Activated T-helper 17 cell treated with anti-CD3 and anti-CD28 coated beads, Interleukin-2, amount 50 U/mL, for 72 hours (primary cell): ENCODE data around the gene INPP5E. TPM values are rescaled to one million over a fixed set of nuclear protein-coding genes. Genes with fewer than 3 reads are reported as not detected.
"Not testable (repeated sequence)": the region's sequence is repeated elsewhere in the genome, so short reads cannot be mapped to it uniquely, and the experiment has no call there.

Source experiments
- ATAC-seq: fragments of 150-1000 bp; cut with Tn5 transposase; replicated peaks from 2 replicates; pipeline ENCODE4 v1.10.0; 2021; ENCODE audit warnings: mild to moderate bottlenecking, moderate library complexity
- H3K27ac Mint-ChIP-seq: one replicate; pipeline ENCODE4 v1.8.0; 2022; ENCODE audit warnings: mixed read lengths
- H3K27me3 Mint-ChIP-seq: one replicate; pipeline ENCODE4 v1.8.0; 2022; ENCODE audit warnings: mixed read lengths
- H3K36me3 Mint-ChIP-seq: one replicate; pipeline ENCODE4 v1.8.0; 2022; ENCODE audit warnings: low read depth, mild to moderate bottlenecking, mixed read lengths
- H3K4me1 Mint-ChIP-seq: one replicate; pipeline ENCODE4 v1.8.0; 2022; ENCODE audit warnings: mixed read lengths
- H3K4me3 Mint-ChIP-seq: one replicate; pipeline ENCODE4 v1.8.0; 2022; ENCODE audit warnings: mild to moderate bottlenecking, mixed read lengths
- H3K9me3 Mint-ChIP-seq: one replicate; pipeline ENCODE4 v1.8.0; 2022; ENCODE audit warnings: mixed read lengths
- total RNA-seq, 2 donors: library from RNA; stranded (reverse); gene quantifications; one replicate each; pipeline ENCODE4 v1.2.3, GENCODE V29; 2022

INPP5E gene
- total RNA-seq, 2 donors from 2014 or later, result 14.2 to 18.2 TPM

DNA sequence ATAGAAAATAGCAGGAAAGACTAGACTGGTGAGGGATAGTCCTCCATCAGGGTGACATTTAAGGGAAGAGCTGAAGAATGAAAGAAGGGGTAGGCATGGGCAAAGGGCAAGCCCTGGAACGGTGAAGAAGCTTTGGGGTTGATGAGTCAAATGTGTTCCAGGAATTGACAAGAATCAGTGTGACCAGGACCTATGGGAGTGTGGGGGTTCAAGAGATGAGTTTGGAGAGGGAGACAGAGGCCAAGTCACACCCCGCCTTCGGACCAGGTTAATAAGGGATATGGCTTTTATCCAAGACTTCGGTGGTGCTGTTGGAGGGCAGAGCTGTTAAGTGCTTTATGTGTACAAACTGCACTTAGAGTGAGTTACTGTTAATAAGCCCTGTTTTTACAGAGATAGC lies 28.3 kb downstream of the INPP5E start:
- Mint-ChIP-seq H3K36me3 (peaks cover 95% of the 10 kb centered on the region), H3K27me3 (no peaks in the 10 kb centered on the region), H3K4me3 (peak overlapping the region; percentile 89), H3K4me1 (peaks cover 26% of the 10 kb centered on the region), H3K9me3 (no peaks in the 10 kb centered on the region), H3K27ac (peak overlapping the region; percentile 81)
- peak; percentile 18 for ATAC-seq

DNA sequence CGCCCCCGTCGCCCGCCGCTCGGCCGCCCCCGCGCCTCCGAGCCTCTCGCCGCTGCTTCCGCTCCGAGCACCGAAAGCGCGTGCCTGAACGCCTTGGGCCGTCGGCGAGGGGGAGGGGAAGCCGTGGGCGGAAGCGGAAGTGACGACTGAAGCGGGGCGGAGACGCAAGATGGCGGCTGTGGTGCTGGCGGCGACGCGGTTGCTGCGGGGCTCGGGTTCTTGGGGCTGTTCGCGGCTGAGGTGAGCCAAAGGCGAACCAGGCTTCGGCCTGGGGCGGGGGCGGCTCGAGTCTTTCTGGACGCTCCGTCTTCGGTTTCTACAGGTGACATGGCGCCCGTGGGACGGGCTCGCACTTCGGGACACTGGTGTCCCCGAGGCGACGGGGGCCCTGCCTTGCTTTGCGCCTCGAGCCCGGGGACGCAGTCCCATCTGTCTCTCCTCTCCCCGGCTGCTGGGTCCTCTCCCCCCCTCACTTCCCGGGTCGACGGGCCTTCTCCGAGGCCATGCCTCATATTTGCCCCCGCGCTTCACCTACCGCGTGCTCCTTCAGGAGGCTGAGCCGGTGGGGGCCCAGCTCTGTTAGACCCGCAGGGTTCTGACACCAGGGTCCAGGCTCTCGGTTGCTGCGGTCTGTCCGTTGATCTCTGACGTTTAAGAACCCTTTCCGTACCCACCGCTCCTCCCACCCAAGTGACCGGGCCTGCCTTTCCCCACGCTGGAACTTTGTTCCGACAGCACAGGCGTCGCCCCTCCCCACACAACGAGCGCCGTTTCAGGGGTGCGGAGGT lies 29.0 kb downstream of the INPP5E start, which contains the start of the genes ENTR1 and PMPCA:
TSS of gene ENTR1 (minus strand) at position 115 of the 788 bp plus-strand sequence. CDS start 217 bp downstream, outside the sequence.
TSS of gene PMPCA (plus strand) at position 159 of the 788 bp plus-strand sequence. CDS start at position 170, 11 bp downstream.
- H3K9me3 Mint-ChIP-seq, result no peaks in the 10 kb centered on the region
- H3K36me3 Mint-ChIP-seq, result peaks cover 93% of the 10 kb centered on the region
- peak within 1 kb of the TSS; percentile 81 for H3K27ac Mint-ChIP-seq
- H3K4me1 Mint-ChIP-seq, result peaks cover 26% of the 10 kb centered on the region
- H3K4me3 Mint-ChIP-seq, result peak within 1 kb of the TSS; percentile 89
- no peaks in the 10 kb centered on the region for H3K27me3 Mint-ChIP-seq
- peak; percentile 79 for ATAC-seq

DNA sequence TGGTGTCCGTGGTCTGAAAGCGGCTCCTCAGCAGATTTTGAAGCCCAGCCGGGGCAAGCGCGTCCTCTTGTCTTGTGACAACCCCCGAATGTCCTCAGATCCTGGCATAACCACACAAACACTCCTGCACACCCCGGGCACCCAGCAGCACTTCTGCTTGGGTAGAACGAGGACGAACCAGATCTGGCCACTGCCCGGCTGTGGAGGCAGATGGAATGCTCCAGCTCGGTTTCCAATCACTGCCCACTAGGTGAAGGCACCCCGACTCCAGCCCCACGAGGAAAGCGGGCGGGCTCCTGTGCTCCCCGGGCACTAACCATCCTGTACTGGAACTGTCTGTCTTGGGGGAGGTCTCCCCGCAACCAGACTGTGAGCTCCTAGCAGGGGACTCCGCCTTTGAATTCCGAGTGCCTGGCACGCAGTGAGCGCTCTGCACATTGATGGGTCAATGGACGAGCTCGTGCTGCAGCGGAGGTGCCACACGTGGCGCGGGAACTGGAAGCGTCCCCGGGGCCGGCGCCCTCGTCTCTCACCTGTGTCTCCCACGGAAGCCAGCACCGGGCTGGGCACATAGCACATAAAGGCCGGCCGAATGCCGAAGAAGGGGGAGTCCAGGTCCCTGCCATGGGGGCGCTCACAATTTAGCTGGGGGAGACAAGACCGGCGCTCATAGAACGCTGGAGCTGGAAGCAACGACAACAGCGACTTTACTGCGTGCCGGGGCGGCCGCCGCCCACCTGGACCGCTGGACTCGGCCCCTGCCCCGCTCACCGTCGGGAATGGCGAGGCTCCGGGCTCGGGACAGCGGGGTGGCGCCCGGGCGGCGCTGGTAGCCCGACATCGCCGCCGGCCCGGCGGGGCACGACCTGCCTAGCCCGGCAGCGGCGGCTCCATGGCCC lies 29.8 kb downstream of the INPP5E start:
- no peaks in the 10 kb centered on the region for H3K27me3 Mint-ChIP-seq
- ATAC-seq, result peak; percentile 48
- H3K27ac Mint-ChIP-seq, result peak overlapping the region; percentile 81
- H3K36me3 Mint-ChIP-seq, result peaks cover 96% of the 10 kb centered on the region
- H3K9me3 Mint-ChIP-seq, result no peaks in the 10 kb centered on the region
- peaks cover 31% of the 10 kb centered on the region for H3K4me1 Mint-ChIP-seq
- H3K4me3 Mint-ChIP-seq, result peak overlapping the region; percentile 89

DNA sequence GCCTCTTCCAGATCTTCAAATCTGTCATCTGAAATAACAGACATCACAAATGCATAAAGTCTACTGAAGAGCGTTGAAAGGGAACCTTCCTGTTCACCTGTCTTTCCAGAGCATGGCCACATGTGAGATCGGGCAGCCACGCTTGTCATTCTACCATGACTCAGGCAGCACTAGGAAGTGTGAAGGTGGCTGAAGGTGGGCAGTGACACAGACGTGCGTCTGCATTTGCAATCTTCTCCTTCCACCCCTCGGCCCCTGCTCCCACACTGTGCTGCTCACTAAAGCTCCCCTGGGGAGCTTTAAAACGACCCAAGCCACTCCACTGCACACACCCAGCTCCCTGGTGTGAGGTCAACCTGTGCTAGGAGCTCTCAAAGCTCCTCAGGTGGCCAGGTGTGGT lies 31.7 kb downstream of the INPP5E start:
- Mint-ChIP-seq H3K4me1 (peaks cover 33% of the 10 kb centered on the region), H3K36me3 (peaks cover 94% of the 10 kb centered on the region), H3K27ac (peak overlapping the region; percentile 73), H3K4me3 (peak overlapping the region; percentile 89), H3K27me3 (no peaks in the 10 kb centered on the region), H3K9me3 (no peaks in the 10 kb centered on the region)
- no peak for ATAC-seq

DNA sequence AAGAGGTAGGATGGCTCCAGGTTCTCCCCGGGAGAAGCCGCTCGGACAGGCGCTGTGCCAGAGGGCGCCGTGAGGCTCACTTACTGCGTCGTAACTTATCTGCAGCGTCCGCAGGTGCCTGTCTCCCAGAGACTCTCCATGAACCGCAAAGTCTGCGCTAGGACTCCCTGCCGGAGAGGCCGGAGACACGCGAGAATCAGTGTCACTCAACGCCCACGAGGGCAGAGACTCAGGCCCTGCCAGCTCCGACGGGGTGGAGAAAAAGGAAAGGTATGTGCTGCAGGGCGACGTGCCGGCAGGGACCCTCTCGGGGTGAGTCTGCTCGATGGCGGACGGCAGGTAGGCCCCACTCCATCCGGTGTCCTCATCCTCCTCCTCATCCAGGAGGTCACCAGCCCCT lies 32.6 kb downstream of the INPP5E start:
- ATAC-seq, H3K27me3 Mint-ChIP-seq, H3K27ac Mint-ChIP-seq, H3K9me3 Mint-ChIP-seq, H3K4me3 Mint-ChIP-seq: not testable (repeated sequence)
- Mint-ChIP-seq H3K36me3 (peaks cover 92% of the 10 kb centered on the region), H3K4me1 (peaks cover 33% of the 10 kb centered on the region)

DNA sequence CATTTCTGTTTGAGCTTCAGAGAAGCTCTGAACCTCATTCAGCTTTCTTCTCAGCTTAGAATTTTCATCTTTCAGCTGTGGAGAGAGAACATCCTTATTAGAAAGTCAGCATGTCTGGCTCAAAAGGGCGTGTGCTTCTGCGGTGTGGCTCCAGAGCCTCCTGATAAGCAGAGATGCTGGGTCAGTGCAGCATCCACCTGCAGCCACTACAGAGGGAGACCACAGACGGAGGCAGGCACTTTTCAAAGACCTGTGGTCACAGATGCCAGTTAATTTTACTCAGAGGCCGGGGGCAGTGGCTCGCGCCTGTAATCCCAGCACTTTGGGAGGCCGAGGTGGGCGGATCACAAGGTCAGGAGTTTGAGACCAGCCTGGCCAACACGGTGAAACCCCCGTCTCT lies 33.7 kb downstream of the INPP5E start:
- H3K27ac Mint-ChIP-seq, result peak overlapping the region; percentile 88
- ATAC-seq, H3K27me3 Mint-ChIP-seq: not testable (repeated sequence)

DNA sequence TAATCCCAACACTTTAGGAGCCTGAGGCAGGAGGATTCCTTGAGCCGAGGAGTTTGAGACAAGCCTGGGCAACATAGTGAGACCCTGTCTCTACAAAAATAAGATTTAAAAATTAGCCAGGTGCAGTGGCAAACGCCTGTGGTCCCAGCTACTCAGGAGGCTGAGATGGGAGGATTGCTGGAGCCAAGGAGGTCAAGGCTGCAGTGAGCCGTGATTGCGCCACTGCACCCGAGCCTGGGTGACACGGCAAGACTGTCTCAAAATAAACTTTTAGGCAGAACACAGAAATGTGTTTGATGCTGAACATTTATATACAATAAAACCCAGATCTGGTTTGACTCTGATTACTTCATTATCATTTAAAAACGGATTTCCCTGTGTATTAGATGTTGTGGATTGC lies 34.2 kb downstream of the INPP5E start:
- ATAC-seq, result no peak
- Mint-ChIP-seq H3K36me3 (peaks cover 87% of the 10 kb centered on the region), H3K27me3 (no peaks in the 10 kb centered on the region), H3K4me3 (peak overlapping the region; percentile 86), H3K9me3 (no peaks in the 10 kb centered on the region), H3K27ac (peak overlapping the region; percentile 88), H3K4me1 (peaks cover 26% of the 10 kb centered on the region)

More for the DNA sequence above, 33.7 kb downstream of the INPP5E start:
- H3K9me3 Mint-ChIP-seq, result not testable (repeated sequence)
- Mint-ChIP-seq H3K36me3 (peaks cover 91% of the 10 kb centered on the region), H3K4me3 (peak overlapping the region; percentile 86), H3K4me1 (peaks cover 26% of the 10 kb centered on the region)

DNA sequence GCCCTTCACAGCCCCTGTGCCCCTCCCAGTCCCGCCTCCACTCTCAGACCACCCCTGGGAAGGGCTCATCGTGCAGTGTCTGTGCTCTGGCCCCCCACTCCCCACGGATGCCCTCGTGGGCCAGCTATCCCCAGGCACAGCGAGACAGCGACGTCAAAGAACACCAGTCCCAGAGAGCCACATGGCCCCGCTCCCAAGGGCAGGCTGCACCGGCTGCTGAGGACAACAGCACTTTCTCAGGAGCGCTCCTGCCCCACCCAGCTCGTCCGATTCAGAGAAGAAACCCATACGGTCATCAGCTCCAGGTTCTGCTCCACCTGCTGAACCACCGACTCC lies 34.9 kb downstream of the INPP5E start:
- peak; percentile 1 for ATAC-seq
- peak overlapping the region; percentile 88 for H3K27ac Mint-ChIP-seq
- no peaks in the 10 kb centered on the region for H3K27me3 Mint-ChIP-seq
- peak overlapping the region; percentile 86 for H3K4me3 Mint-ChIP-seq
- peaks cover 26% of the 10 kb centered on the region for H3K4me1 Mint-ChIP-seq
- H3K36me3 Mint-ChIP-seq, result peaks cover 82% of the 10 kb centered on the region
- H3K9me3 Mint-ChIP-seq, result no peaks in the 10 kb centered on the region

DNA sequence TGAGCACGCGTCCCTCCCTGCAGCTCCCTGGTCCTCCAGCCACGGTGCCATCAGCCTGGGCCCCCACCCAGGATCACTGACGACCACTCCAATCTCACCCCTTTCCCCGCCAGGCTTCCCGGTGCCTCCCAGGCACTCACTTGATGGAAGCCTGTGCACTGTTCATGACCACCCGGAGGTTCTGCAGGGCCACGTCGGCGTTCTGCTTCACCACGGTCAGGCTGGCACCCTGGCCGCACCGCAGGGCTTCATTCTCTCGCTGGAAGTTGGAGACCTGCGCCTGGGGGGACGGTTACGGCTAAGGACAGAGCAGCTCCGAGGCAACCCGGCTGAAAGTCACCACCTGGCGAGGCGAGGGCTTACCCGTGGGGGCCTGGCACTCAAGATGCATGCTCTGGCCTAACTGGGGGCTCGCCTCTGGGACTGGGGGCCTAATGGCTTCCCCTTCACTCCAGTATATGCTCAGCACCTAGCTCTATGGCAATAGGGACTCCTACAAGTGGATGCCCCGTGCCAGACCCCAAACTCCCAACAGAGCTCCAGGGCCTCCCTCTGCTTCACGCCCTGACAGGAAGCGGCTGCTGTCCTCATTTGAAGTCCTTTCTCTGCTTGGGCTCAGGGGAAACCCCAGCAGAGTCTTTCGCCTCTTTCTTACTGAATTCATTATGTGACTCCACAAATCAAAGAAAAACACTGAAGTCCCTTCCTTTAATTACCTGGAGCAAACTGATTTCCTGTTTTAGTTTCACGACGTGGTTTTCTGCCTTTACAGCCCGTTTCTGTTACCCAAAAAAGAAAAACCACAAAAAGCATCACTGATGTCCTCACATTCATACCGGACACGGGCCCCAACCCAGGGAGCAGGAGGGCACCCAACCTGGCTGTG lies 35.5 kb downstream of the INPP5E start:
- peaks cover 28% of the 10 kb centered on the region for H3K4me1 Mint-ChIP-seq
- peak overlapping the region; percentile 86 for H3K4me3 Mint-ChIP-seq
- H3K27ac Mint-ChIP-seq, result peak overlapping the region; percentile 88
- H3K9me3 Mint-ChIP-seq, result no peaks in the 10 kb centered on the region
- ATAC-seq, result peak; percentile 63
- H3K27me3 Mint-ChIP-seq, result no peaks in the 10 kb centered on the region
- H3K36me3 Mint-ChIP-seq, result peaks cover 78% of the 10 kb centered on the region

DNA sequence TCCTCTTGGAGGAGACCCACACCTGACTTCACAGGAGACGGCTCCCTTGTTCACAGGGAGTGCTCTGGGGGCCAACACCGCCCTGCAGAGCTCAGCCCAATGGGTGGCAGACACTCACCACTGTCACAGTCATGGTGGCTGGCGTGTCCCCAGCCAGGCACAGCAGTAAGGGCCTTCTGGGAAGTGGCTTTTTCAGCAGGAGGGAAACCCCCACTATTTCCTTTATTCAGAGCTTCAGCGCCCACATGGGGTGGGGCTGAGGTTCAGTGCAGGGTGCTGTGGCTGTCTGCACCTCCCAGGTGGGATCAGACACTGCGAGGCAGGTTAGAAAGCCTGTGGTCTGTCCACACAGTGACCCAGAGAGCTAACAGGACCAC lies 36.1 kb downstream of the INPP5E start:
- H3K4me1 Mint-ChIP-seq, result peaks cover 28% of the 10 kb centered on the region
- peak; percentile 80 for ATAC-seq
- peaks cover 78% of the 10 kb centered on the region for H3K36me3 Mint-ChIP-seq
- H3K27ac Mint-ChIP-seq, result peak overlapping the region; percentile 88
- H3K9me3 Mint-ChIP-seq, result no peaks in the 10 kb centered on the region
- peak overlapping the region; percentile 86 for H3K4me3 Mint-ChIP-seq
- H3K27me3 Mint-ChIP-seq, result no peaks in the 10 kb centered on the region

DNA sequence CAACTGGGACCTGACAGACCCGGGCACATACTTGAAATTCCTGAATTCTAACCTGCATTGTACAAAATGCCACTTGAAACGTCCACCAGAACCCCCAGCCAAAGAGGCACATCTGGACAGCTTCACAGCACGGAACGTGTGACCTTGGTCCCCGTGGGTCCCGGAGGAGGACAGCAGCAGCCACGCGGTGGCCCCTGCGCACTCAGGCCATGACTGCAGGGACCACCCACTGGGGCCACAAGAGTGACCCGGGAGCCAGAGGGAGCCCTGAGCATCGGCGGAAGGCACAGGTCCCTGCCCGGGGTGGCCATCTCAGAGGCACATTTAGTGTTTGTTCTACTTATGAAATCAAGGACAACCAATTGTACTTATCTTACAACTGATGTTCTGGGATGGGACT lies 37.6 kb downstream of the INPP5E start:
- Mint-ChIP-seq H3K27ac (peak overlapping the region; percentile 84), H3K27me3 (no peaks in the 10 kb centered on the region), H3K4me1 (peaks cover 24% of the 10 kb centered on the region), H3K9me3 (no peaks in the 10 kb centered on the region), H3K36me3 (peaks cover 78% of the 10 kb centered on the region), H3K4me3 (peak overlapping the region; percentile 88)
- no peak for ATAC-seq

DNA sequence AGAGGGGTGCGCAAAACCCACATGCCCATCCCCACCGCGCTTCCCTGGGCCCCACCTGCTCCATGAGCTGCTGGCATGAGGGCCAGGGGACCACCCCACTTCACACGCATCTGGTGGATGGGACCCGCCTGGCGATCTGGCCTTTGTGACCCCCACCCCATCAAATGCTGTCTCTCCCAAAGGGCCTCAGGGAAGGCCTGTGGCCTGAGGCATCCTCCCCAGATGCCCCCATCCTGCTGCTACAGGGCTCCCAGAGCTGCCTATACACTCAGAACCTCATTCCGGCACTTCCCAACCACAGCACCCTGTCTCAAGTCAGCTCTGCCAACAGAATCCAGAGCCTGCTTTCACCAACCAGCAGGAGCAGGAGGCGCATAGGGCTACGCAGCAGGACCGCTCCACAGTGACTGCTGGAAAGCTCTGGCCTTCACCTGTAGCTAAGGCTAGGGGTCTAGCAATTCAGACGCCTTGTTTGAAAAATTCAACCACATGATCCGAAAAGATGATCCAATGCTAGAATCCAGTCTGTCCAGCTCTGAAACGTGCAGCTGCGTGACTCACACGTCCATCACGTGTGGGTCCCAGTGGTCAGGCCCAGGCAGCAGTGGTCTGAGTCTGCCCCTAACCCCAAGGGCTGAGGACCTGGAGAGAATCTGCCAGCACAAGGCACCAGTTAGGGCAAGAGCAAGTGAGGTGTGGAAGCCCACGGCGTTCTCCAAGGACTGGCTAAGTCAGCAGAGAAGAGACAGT lies 38.3 kb downstream of the INPP5E start:
- H3K4me3 Mint-ChIP-seq, result peak overlapping the region; percentile 88
- ATAC-seq, result no peak
- no peaks in the 10 kb centered on the region for H3K27me3 Mint-ChIP-seq
- H3K36me3 Mint-ChIP-seq, result peaks cover 78% of the 10 kb centered on the region
- peaks cover 24% of the 10 kb centered on the region for H3K4me1 Mint-ChIP-seq
- H3K27ac Mint-ChIP-seq, result peak overlapping the region; percentile 84
- H3K9me3 Mint-ChIP-seq, result no peaks in the 10 kb centered on the region

DNA sequence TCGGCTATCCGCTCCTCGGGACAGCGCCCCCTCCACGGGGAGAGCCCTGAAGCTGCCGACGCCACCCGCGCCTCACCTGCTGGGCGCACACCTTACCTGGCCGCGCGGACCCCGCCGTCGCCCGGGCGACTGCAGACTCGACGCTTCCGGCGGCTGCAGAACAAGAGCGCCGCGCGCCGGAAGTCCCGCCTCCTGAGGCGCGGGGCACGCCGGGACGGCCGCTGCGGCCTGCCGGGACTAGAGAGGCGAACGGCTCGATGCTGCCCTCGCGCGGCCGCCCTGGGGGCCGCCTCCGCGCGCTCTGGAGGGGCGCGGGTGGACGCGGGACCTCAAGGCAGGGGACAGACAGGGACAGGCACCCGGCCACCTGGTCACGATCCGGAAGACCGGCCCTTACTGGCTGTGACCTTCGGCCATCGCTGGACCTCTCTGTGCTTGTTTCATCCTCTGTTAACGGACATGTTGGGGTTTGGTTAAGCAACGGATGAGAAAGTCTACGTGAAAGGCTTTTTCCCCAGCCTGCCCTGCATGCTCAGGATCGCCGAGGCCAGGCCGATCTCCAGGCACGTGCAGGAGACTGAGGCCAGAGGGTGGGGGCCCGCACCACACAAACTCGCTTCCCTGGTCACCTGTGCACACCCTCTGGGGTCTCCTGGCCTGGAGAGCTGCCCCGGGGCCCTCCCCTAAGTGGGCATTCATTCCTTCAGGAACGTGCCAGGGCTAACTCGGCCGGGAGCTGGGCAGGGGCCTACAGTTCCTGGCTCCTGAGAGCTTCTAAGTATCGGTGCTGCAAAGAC lies 39.4 kb downstream of the INPP5E start, which contains the start of gene SNAPC4:
TSS of gene SNAPC4 (minus strand) at position 133 of the 797 bp plus-strand sequence. CDS start 1,742 bp downstream, outside the sequence.
- Mint-ChIP-seq H3K36me3 (peaks cover 79% of the 10 kb centered on the region), H3K27ac (peak within 1 kb of the TSS; percentile 91), H3K4me1 (peaks cover 23% of the 10 kb centered on the region), H3K27me3 (no peaks in the 10 kb centered on the region), H3K9me3 (no peaks in the 10 kb centered on the region), H3K4me3 (peak within 1 kb of the TSS; percentile 88)
- peak; percentile 66 for ATAC-seq
